Bronchial epithelial cell (primary cell): ENCODE data around the gene SEL1L. TPM values are rescaled to one million over a fixed set of nuclear protein-coding genes. Genes with fewer than 3 reads are reported as not detected.
"Not testable (repeated sequence)": the region's sequence is repeated elsewhere in the genome, so short reads cannot be mapped to it uniquely, and the experiment has no call there.

ENCODE experiments used
- DNase-seq: peaks from one replicate; pipeline ENCODE4 v3.0.0-alpha.2; 2010; ENCODE audit warnings: low read depth
- FAIRE-seq: peaks from 2 replicates; lab custom pipeline; 2011; peaks lifted over from hg19 to GRCh38; lab: Jason Lieb, UNC
- H3K27me3 ChIP-seq: 2 replicates; pipeline ENCODE4 v1.5.1; 2011; ENCODE audit warnings: low read length; ENCODE audit not compliant: control insufficient read depth, insufficient read depth
- H3K36me3 ChIP-seq: 2 replicates; pipeline ENCODE4 v1.5.1; 2011; ENCODE audit warnings: low read length; ENCODE audit not compliant: control insufficient read depth, insufficient read depth
- H3K4me3 ChIP-seq: 2 replicates; pipeline ENCODE4 v1.5.1; 2011; ENCODE audit warnings: mild to moderate bottlenecking, low read depth, low read length, control low read depth
- CTCF ChIP-seq: IDR thresholded peaks from 2 replicates; pipeline ENCODE4 v1.5.1; 2011; ENCODE audit warnings: mild to moderate bottlenecking, moderate library complexity, low read length, control low read depth, inconsistent platforms; ENCODE audit not compliant: insufficient read depth, severe bottlenecking
- total RNA-seq: library from RNA; depleted of rRNA; stranded (reverse); fragments of >200 nt; gene quantifications from 2 replicates; pipeline ENCODE4 v1.2.1, GENCODE V29; 2014

Gene SEL1L
- total RNA-seq, 1 donor from 2014 or later = 128 TPM

- DNase-seq (no peak), FAIRE-seq (no peak)
- no peaks in the 10 kb centered on the region for H3K36me3 ChIP-seq
- no peak overlapping the region for H3K4me3 ChIP-seq
- H3K27me3 ChIP-seq = no peaks in the 10 kb centered on the region
- TF ChIP-seq CTCF = no peak
These were observed 22.0 kb upstream of the SEL1L start for GRCh38 chr14:81555684-81556083.

GRCh38 chr14:81555051-81555450, 21.4 kb upstream of the SEL1L start:
- no peak for DNase-seq
- no peak for FAIRE-seq
- Histone ChIP-seq H3K4me3 (no peak overlapping the region), H3K27me3 (no peaks in the 10 kb centered on the region), H3K36me3 (no peaks in the 10 kb centered on the region)
- TF ChIP-seq CTCF = no peak

GRCh38 chr14:81551471-81551870, 17.8 kb upstream of the SEL1L start:
- no peaks in the 10 kb centered on the region for H3K36me3 ChIP-seq
- H3K4me3 ChIP-seq = no peak overlapping the region
- peak; percentile 73 for DNase-seq
- H3K27me3 ChIP-seq = no peaks in the 10 kb centered on the region
- FAIRE-seq = no peak
- no peak for TF ChIP-seq CTCF

GRCh38 chr14:81550001-81550637, 16.5 kb upstream of the SEL1L start:
- no peaks in the 10 kb centered on the region for H3K36me3 ChIP-seq
- DNase-seq (no peak), FAIRE-seq (no peak)
- no peaks in the 10 kb centered on the region for H3K27me3 ChIP-seq
- no peak for TF ChIP-seq CTCF
- no peak overlapping the region for H3K4me3 ChIP-seq

GRCh38 chr14:81541206-81541605, 7.6 kb upstream of the SEL1L start:
- not testable (repeated sequence) for H3K27me3 ChIP-seq, H3K4me3 ChIP-seq, H3K36me3 ChIP-seq, FAIRE-seq, DNase-seq

- no peaks in the 10 kb centered on the region for H3K36me3 ChIP-seq
- no peaks in the 10 kb centered on the region for H3K27me3 ChIP-seq
- FAIRE-seq (no peak), DNase-seq (peak; percentile 20)
- H3K4me3 ChIP-seq = no peak overlapping the region
- TF ChIP-seq CTCF = no peak
These were observed 3.5 kb upstream of the SEL1L start for GRCh38 chr14:81537193-81537592.
